Measurements from ENCODE around the gene NAA50.
A peak's percentile ranks its signal among the peaks of the same experiment; 100 is the strongest.

Gene NAA50

GRCh38 chr3:113754494-113755159 lies 8.6 kb upstream of the NAA50 start:
- peak; percentile 26 for DNase-seq (ENCODE audit: low read depth)
- TF ChIP-seq CTCF (conservative IDR thresholded peaks at IDR 0.05; ENCODE audit: control insufficient read depth, insufficient read depth, low read depth, low read length) = no peak
- H3K4me3 ChIP-seq (ENCODE audit: control insufficient read depth, low read depth, low read length) = no peak overlapping the region

DNA sequence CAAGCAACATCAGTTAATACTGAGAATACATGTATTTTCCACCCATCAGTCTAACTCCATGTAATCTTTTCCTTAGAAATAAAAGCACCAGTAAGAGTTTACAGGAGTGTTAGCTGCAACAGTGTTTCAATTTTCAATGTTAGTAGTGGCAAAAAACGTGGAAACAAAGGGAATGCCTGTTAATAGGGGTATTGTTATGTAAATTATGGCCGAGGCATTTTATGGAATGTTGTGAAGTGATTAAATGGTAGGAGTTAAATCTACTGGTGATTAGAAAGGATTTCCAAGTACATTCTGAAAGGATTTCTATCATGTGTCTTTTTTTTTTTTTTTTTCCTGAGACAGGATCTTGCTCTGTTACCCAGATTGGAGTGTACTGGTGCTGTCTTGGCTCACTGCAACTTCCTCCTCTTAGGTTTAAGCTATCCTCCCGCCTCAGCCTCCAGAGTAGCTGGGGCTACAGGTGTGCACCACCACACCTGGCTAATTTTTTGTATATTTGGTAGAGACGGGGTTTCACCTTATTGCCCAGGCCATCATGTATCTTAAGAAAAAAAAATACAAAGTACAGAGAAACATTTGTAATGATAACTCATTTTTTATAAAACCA lies 7.4 kb upstream of the NAA50 start:
- DNase-seq (ENCODE audit: low read depth) = no peak
- no peak for TF ChIP-seq CTCF (conservative IDR thresholded peaks at IDR 0.05; ENCODE audit: control insufficient read depth, insufficient read depth, low read depth, low read length)
- no peak overlapping the region for H3K4me3 ChIP-seq (ENCODE audit: control insufficient read depth, low read depth, low read length)

DNA sequence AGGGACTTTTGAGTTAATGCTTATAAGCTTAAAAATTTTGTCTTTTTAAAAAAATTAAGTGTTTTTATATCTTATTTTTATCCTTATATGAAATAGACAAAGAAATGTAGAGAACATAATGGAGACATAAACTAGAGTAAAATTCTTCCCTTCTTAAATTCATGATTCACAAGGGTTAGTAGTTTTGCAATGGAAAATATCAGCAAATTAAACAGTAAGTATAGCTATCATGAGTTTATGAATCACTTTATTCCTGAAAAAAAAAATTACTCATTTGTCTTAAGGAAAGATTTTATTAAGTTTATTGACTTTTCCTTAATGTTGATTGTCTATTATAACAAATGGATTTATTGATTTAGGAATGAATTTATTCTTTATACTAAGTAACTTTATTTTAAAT lies 5.1 kb upstream of the NAA50 start:
- H3K4me3 ChIP-seq (ENCODE audit: control insufficient read depth, low read depth, low read length) = no peak overlapping the region
- peak; percentile 47 for DNase-seq (ENCODE audit: low read depth)
- no peak for TF ChIP-seq CTCF (conservative IDR thresholded peaks at IDR 0.05; ENCODE audit: control insufficient read depth, insufficient read depth, low read depth, low read length)

GRCh38 chr3:113747283-113748046 lies 1.4 kb upstream of the NAA50 start:
- peak; percentile 26 for DNase-seq (ENCODE audit: low read depth)
- H3K4me3 ChIP-seq (ENCODE audit: control insufficient read depth, low read depth, low read length) = peak overlapping the region; percentile 99
- TF ChIP-seq CTCF (conservative IDR thresholded peaks at IDR 0.05; ENCODE audit: control insufficient read depth, insufficient read depth, low read depth, low read length) = no peak

GRCh38 chr3:113746548-113747282 lies 666 bp upstream of the NAA50 start, which contains the start of gene ATP6V1A:
Gene ATP6V1A, plus strand, starts transcription at chr3:113747035. Its CDS starts 31,719 bp downstream, at chr3:113778754.
- no peak for TF ChIP-seq CTCF (conservative IDR thresholded peaks at IDR 0.05; ENCODE audit: control insufficient read depth, insufficient read depth, low read depth, low read length)
- peak within 1 kb of the TSS; percentile 99 for H3K4me3 ChIP-seq (ENCODE audit: control insufficient read depth, low read depth, low read length)
- DNase-seq (ENCODE audit: low read depth) = peak; percentile 95

All from fibroblast of mammary gland (primary cell).